H9 (cell line): ENCODE results near the gene HK2. TPM values are rescaled to one million over a fixed set of nuclear protein-coding genes. Genes with fewer than 3 reads are reported as not detected.
A peak's percentile ranks its signal among the peaks of the same experiment; 100 is the strongest.

Experiments used
- DNase-seq: peaks from one replicate; pipeline ENCODE4 v3.0.0-alpha.2; 2017
- H2AFZ ChIP-seq: one replicate; pipeline ENCODE4 v1.6.1; 2013; ENCODE audit warnings: mild to moderate bottlenecking, low read length, control low read depth, moderate library complexity
- H2AK5ac ChIP-seq: 2 replicates; pipeline ENCODE4 v1.6.1; 2013; ENCODE audit warnings: low read length, control low read depth, mixed read lengths; ENCODE audit not compliant: insufficient read length
- H2BK120ac ChIP-seq: one replicate; pipeline ENCODE4 v1.6.1; 2013; ENCODE audit warnings: low read depth, mild to moderate bottlenecking, low read length, control low read depth, inconsistent platforms; ENCODE audit not compliant: poor library complexity, severe bottlenecking
- H2BK12ac ChIP-seq: 2 replicates; pipeline ENCODE4 v1.6.1; 2013; ENCODE audit warnings: low read length, control low read depth, mixed read lengths, low read depth; ENCODE audit not compliant: insufficient read length
- H2BK15ac ChIP-seq: 2 replicates; pipeline ENCODE4 v1.6.1; 2013; ENCODE audit warnings: low read depth, low read length, control low read depth
- H2BK20ac ChIP-seq: one replicate; pipeline ENCODE4 v1.6.1; 2013; ENCODE audit warnings: low read depth, mild to moderate bottlenecking, low read length, control low read depth, inconsistent platforms; ENCODE audit not compliant: poor library complexity, severe bottlenecking
- H2BK5ac ChIP-seq: 2 replicates; pipeline ENCODE4 v1.6.1; 2013; ENCODE audit warnings: low read length, control low read depth, mixed read lengths; ENCODE audit not compliant: insufficient read length
- H3K14ac ChIP-seq: 2 replicates; pipeline ENCODE4 v1.6.1; 2013; ENCODE audit warnings: low read length, control low read depth; ENCODE audit not compliant: insufficient read depth
- H3K18ac ChIP-seq: 2 replicates; pipeline ENCODE4 v1.6.1; 2013; ENCODE audit warnings: low read depth, mild to moderate bottlenecking, mixed read lengths, low read length, control low read depth; ENCODE audit not compliant: insufficient read length
- H3K23ac ChIP-seq: 2 replicates; pipeline ENCODE4 v1.6.1; 2013; ENCODE audit warnings: low read length, control low read depth, mixed read lengths, low read depth; ENCODE audit not compliant: insufficient read length
- H3K23me2 ChIP-seq: 2 replicates; pipeline ENCODE4 v1.6.1; 2013; ENCODE audit warnings: low read depth, mild to moderate bottlenecking, mixed read lengths, low read length, control low read depth; ENCODE audit not compliant: insufficient read length, poor library complexity, severe bottlenecking
- H3K27ac ChIP-seq: 2 replicates; pipeline ENCODE4 v1.5.1; 2013; ENCODE audit warnings: low read length, control low read depth, mixed read lengths, low read depth; ENCODE audit not compliant: insufficient read length
- H3K27me3 ChIP-seq: 2 replicates; pipeline ENCODE4 v1.6.1; 2013; ENCODE audit warnings: low read length, control low read depth, inconsistent platforms; ENCODE audit not compliant: insufficient read depth
- H3K4ac ChIP-seq: 2 replicates; pipeline ENCODE4 v1.6.1; 2013; ENCODE audit warnings: low read depth, mild to moderate bottlenecking, control low read depth, inconsistent platforms, low read length, moderate library complexity
- H3K4me1 ChIP-seq: 2 replicates; pipeline ENCODE4 v1.6.1; 2013; ENCODE audit warnings: low read length, control low read depth, inconsistent platforms; ENCODE audit not compliant: insufficient read depth
- H3K4me2 ChIP-seq: 2 replicates; pipeline ENCODE4 v1.6.1; 2013; ENCODE audit warnings: low read length, control low read depth, mixed read lengths; ENCODE audit not compliant: insufficient read length, insufficient read depth
- H3K56ac ChIP-seq: 2 replicates; pipeline ENCODE4 v1.6.1; 2013; ENCODE audit warnings: low read depth, mild to moderate bottlenecking, mixed read lengths, low read length, control low read depth; ENCODE audit not compliant: insufficient read length
- H3K79me1 ChIP-seq: 2 replicates; pipeline ENCODE4 v1.6.1; 2013; ENCODE audit warnings: low read depth, mild to moderate bottlenecking, moderate library complexity, low read length, control low read depth, inconsistent platforms; ENCODE audit not compliant: insufficient read depth, poor library complexity, severe bottlenecking
- H3K79me2 ChIP-seq: 2 replicates; pipeline ENCODE4 v1.6.1; 2013; ENCODE audit warnings: low read length, control low read depth, inconsistent platforms; ENCODE audit not compliant: insufficient read depth
- H3K9ac ChIP-seq: 2 replicates; pipeline ENCODE4 v1.6.1; 2013; ENCODE audit warnings: low read length, control low read depth, mixed read lengths; ENCODE audit not compliant: insufficient read length; ENCODE audit errors: extremely low read depth
- H3K9me3 ChIP-seq: one replicate; pipeline ENCODE4 v1.6.1; 2013; ENCODE audit warnings: low read depth, low read length, inconsistent platforms; ENCODE audit not compliant: control insufficient read depth
- H3T11ph ChIP-seq: one replicate; pipeline ENCODE4 v1.6.1; 2013; ENCODE audit warnings: mild to moderate bottlenecking, low read length, control low read depth, inconsistent platforms
- H4K20me1 ChIP-seq: one replicate; pipeline ENCODE4 v1.6.1; 2013; ENCODE audit not compliant: control insufficient read depth, insufficient read length, insufficient read depth
- H4K5ac ChIP-seq: 2 replicates; pipeline ENCODE4 v1.6.1; 2013; ENCODE audit warnings: low read depth, mild to moderate bottlenecking, mixed read lengths, low read length, control low read depth; ENCODE audit not compliant: insufficient read length
- H4K8ac ChIP-seq: replicated peaks from 2 replicates; pipeline ENCODE4 v1.6.1; 2013; ENCODE audit warnings: low read length, control low read depth, mixed read lengths, low read depth; ENCODE audit not compliant: insufficient read length
- H4K91ac ChIP-seq: 2 replicates; pipeline ENCODE4 v1.6.1; 2013; ENCODE audit warnings: low read depth, mild to moderate bottlenecking, moderate library complexity, mixed read lengths, low read length, control low read depth; ENCODE audit not compliant: insufficient read length
- H3K27ac Mint-ChIP-seq, 3 experiments: 2 replicates in 2 of 3; 3 replicates in 1 of 3; pipeline ENCODE4 v1.8.0; 2020 to 2021; ENCODE audit warnings: mixed read lengths in 3 of 3, mild to moderate bottlenecking in 1 of 3, moderate library complexity in 1 of 3
- H3K27me3 Mint-ChIP-seq: 2 replicates; pipeline ENCODE4 v1.8.0; 2021; ENCODE audit warnings: low read depth, mild to moderate bottlenecking, moderate library complexity, mixed read lengths
- H3K36me3 Mint-ChIP-seq, 3 experiments: 2 replicates in 2 of 3; 3 replicates in 1 of 3; pipeline ENCODE4 v1.8.0; 2020 to 2021; ENCODE audit warnings: low read depth in 3 of 3, mixed read lengths in 3 of 3; ENCODE audit not compliant: insufficient read depth in 1 of 3
- H3K4me1 Mint-ChIP-seq, 2 experiments: 2 replicates each; pipeline ENCODE4 v1.8.0; 2020; ENCODE audit warnings: mixed read lengths in 2 of 2
- H3K4me3 Mint-ChIP-seq, 2 experiments: 2 replicates in 1 of 2; 3 replicates in 1 of 2; pipeline ENCODE4 v1.8.0; 2020 to 2021; ENCODE audit warnings: mild to moderate bottlenecking in 2 of 2, mixed read lengths in 2 of 2, moderate library complexity in 1 of 2
- H3K9me3 Mint-ChIP-seq, 2 experiments: 2 replicates in 1 of 2; 3 replicates in 1 of 2; pipeline ENCODE4 v1.8.0; 2020; ENCODE audit warnings: mild to moderate bottlenecking in 2 of 2, mixed read lengths in 2 of 2, moderate library complexity in 1 of 2
- WGBS: extraction: QIAGEN DNeasy Blood & Tissue Kit; methylation state at CpG from one replicate; pipeline ENCODE4 v1.1.7; 2013; ENCODE audit warnings: missing lambda C conversion rate, low lambda C conversion rate, mixed read lengths; ENCODE audit not compliant: insufficient read length; ENCODE audit errors: extremely low coverage; 5-methylcytosine and 5-hydroxymethylcytosine counted together
- long read RNA-seq: library from polyadenylated mRNA; unstranded; transcript quantifications from one replicate; pipeline ENCODE4 v2.0.0, GENCODE V29; 2020
- total RNA-seq: library from RNA; stranded (reverse); gene quantifications from 2 replicates; pipeline ENCODE4 v1.2.1, GENCODE V29; 2021
- TF ChIP-seq, protein P1 (sequence below): fragments of 200-600 bp; sonication (generic); conservative IDR thresholded peaks from 3 replicates; pipeline ENCODE4 v1.8.0; 2021; ENCODE audit warnings: antibody characterized with exemption, mild to moderate bottlenecking

HK2 gene
- total RNA-seq = 51.3 and 54.3 TPM in 2 replicates
- long read RNA-seq, full-length matches to known transcripts = 50 of 74 reads
- long read RNA-seq, partial matches to known transcripts = 21 of 74 reads
- long read RNA-seq, other reads (novel, unspliced or antisense) = 3 of 74 reads

DNA sequence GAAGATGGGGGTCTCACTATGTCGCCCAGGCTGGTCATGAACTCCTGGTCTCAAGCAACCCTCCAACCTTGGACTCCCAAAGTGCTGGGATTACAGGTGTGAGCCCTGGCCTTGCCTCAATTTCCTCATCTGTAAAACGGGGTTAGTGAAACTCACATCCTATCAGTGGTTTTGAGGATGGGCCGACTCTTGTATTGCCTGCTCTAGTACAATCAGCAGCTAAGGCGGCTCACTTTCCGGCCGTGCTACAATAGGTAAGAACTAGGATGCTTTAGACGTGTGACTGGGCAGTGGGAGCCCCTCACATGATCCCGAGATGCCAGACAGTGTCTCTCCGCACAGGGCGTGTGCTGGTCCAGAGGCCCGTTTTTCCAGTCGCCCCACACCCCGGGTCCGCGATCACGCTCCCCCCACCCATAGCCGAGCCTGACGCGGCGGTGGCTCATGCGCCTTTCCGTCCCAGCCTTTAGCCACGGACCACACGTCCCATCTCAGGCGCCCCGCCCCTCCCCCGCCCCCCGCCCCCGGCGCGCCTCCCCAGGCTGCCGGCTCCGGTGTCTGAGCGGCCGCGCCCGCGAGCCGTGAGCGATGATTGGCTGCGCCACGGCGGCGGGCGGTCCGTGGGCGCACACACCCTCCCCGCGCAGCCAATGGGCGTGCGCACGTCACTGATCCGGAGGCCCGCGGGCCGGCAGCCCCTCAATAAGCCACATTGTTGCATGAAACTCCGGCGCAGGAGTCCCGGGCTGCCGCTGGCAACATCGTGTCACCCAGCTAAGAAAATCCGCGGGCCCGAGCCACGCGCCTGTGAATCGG, at the start of gene HK2:
TSS of gene HK2 (plus strand) at position 710 of the 816 bp plus-strand sequence. CDS start 454 bp downstream, outside the sequence.
- Histone ChIP-seq H3K56ac (no peak within 1 kb of the TSS), H2AFZ (no peak within 1 kb of the TSS), H3K23me2 (peaks cover 10% of the 10 kb centered on the region), H3K9me3 (no peaks in the 10 kb centered on the region), H2BK5ac (no peak within 1 kb of the TSS), H3K18ac (peak within 1 kb of the TSS; percentile 88), H2BK120ac (no peak within 1 kb of the TSS), H3K9ac (peak within 1 kb of the TSS; percentile 81), H3K4me1 (peaks cover 16% of the 10 kb centered on the region), H3T11ph (no peak within 1 kb of the TSS), H3K14ac (peak within 1 kb of the TSS; percentile 91), H3K27me3 (no peaks in the 10 kb centered on the region), H3K4ac (no peak within 1 kb of the TSS), H3K27ac (peak within 1 kb of the TSS; percentile 89), H4K91ac (no peak within 1 kb of the TSS), H2BK15ac (no peak within 1 kb of the TSS), H4K5ac (no peak within 1 kb of the TSS), H3K23ac (no peak within 1 kb of the TSS), H2BK20ac (no peak within 1 kb of the TSS), H3K79me1 (peaks cover 4% of the 10 kb centered on the region), H3K79me2 (peaks cover 11% of the 10 kb centered on the region; the same call in 1 of the 2 replicates), H4K20me1 (no peaks in the 10 kb centered on the region), H2BK12ac (no peak within 1 kb of the TSS), H2AK5ac (no peak within 1 kb of the TSS), H3K4me2 (peak within 1 kb of the TSS; percentile 100), H4K8ac (no peak within 1 kb of the TSS)
- Mint-ChIP-seq H3K4me3 (peak within 1 kb of the TSS; percentile 91 to 94), H3K36me3 (peaks cover 0 to 8% (median 5%) of the 10 kb centered on the region in 3 experiments; a peak in 3 of 7 replicates), H3K4me1 (peaks cover 38 to 41% of the 10 kb centered on the region in 2 experiments), H3K27me3 (peaks cover 2% of the 10 kb centered on the region), H3K9me3 (no peaks in the 10 kb centered on the region; a peak in 2 of 5 replicates), H3K27ac (peak within 1 kb of the TSS; percentile 73 to 100 (median 98); a peak in 5 of 7 replicates)
- no CpG with 5 or more reads among the region's 67 CpGs for WGBS
- TF ChIP-seq, protein P1, sequence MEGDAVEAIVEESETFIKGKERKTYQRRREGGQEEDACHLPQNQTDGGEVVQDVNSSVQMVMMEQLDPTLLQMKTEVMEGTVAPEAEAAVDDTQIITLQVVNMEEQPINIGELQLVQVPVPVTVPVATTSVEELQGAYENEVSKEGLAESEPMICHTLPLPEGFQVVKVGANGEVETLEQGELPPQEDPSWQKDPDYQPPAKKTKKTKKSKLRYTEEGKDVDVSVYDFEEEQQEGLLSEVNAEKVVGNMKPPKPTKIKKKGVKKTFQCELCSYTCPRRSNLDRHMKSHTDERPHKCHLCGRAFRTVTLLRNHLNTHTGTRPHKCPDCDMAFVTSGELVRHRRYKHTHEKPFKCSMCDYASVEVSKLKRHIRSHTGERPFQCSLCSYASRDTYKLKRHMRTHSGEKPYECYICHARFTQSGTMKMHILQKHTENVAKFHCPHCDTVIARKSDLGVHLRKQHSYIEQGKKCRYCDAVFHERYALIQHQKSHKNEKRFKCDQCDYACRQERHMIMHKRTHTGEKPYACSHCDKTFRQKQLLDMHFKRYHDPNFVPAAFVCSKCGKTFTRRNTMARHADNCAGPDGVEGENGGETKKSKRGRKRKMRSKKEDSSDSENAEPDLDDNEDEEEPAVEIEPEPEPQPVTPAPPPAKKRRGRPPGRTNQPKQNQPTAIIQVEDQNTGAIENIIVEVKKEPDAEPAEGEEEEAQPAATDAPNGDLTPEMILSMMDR = no peak
- peak; percentile 92 for DNase-seq
